Measurements from ENCODE around the gene PDE11A.
"Not testable (repeated sequence)": the region's sequence is repeated elsewhere in the genome, so short reads cannot be mapped to it uniquely, and the experiment has no call there.

The PDE11A gene

GRCh38 chr2:178074123-178075005, 1.8 kb upstream of the PDE11A start:
- no peak for DNase-seq

GRCh38 chr2:178072000-178072382, 586 bp downstream of the PDE11A start:
- no peak for DNase-seq

GRCh38 chr2:178070824-178071223, 1.8 kb downstream of the PDE11A start:
- DNase-seq = no peak

- no peak for DNase-seq
These were observed 3.0 kb downstream of the PDE11A start for GRCh38 chr2:178069551-178069950.

GRCh38 chr2:178068823-178069454, 3.6 kb downstream of the PDE11A start:
- DNase-seq = no peak

- DNase-seq = no peak
These were observed 5.5 kb downstream of the PDE11A start for GRCh38 chr2:178066890-178067669.

GRCh38 chr2:178066324-178066723, 6.3 kb downstream of the PDE11A start:
- DNase-seq = no peak

- DNase-seq = no peak
These were observed 12.9 kb downstream of the PDE11A start for GRCh38 chr2:178059681-178060080.

GRCh38 chr2:178059111-178059510, 13.5 kb downstream of the PDE11A start:
- DNase-seq = no peak

GRCh38 chr2:178057179-178057680, 15.3 kb downstream of the PDE11A start:
- no peak for DNase-seq

- DNase-seq = no peak
These were observed 16.2 kb downstream of the PDE11A start for GRCh38 chr2:178056345-178056744.

GRCh38 chr2:178051257-178051656, 21.3 kb downstream of the PDE11A start:
- DNase-seq = not testable (repeated sequence)

GRCh38 chr2:178047391-178047790, 25.2 kb downstream of the PDE11A start:
- DNase-seq = no peak

- no peak for DNase-seq
These were observed 27.7 kb downstream of the PDE11A start for GRCh38 chr2:178044836-178045235.

- DNase-seq = peak; percentile 46
These were observed 29.3 kb downstream of the PDE11A start for GRCh38 chr2:178043266-178043665.

- not testable (repeated sequence) for DNase-seq
These were observed 39.0 kb downstream of the PDE11A start for GRCh38 chr2:178033583-178033982.

- no peak for DNase-seq
These were observed 43.2 kb downstream of the PDE11A start for GRCh38 chr2:178029342-178029741.

- no peak for DNase-seq
These were observed 46.9 kb downstream of the PDE11A start for GRCh38 chr2:178025551-178026185.

GRCh38 chr2:178018141-178018540, 54.4 kb downstream of the PDE11A start:
- DNase-seq = no peak

- DNase-seq = no peak
These were observed 56.0 kb downstream of the PDE11A start for GRCh38 chr2:178016612-178017011.

GRCh38 chr2:178012639-178013038, 59.9 kb downstream of the PDE11A start:
- no peak for DNase-seq

- no peak for DNase-seq
These were observed 62.8 kb downstream of the PDE11A start for GRCh38 chr2:178009813-178010212.
